AG10803 (cell line): Measurements from ENCODE around the gene RBFOX1.

ENCODE experiments used
- DNase-seq: peaks from one replicate; pipeline ENCODE4 v3.0.0; 2010; ENCODE audit warnings: low read depth
- H3K4me3 ChIP-seq: 2 replicates; pipeline ENCODE4 v1.5.1; 2011; ENCODE audit warnings: mild to moderate bottlenecking, low read length, control low read depth
- CTCF ChIP-seq: conservative IDR thresholded peaks from 2 replicates; pipeline ENCODE4 v1.5.1; 2011; ENCODE audit warnings: mild to moderate bottlenecking, low read length, control low read depth, inconsistent platforms

Gene RBFOX1

GRCh38 chr16:7450440-7450839 lies 117.8 kb downstream of the RBFOX1 start:
- no peak for DNase-seq
- no peak overlapping the region for H3K4me3 ChIP-seq
- no peak for TF ChIP-seq CTCF

- DNase-seq = no peak
- no peak overlapping the region for H3K4me3 ChIP-seq
- TF ChIP-seq CTCF = no peak
Measured at GRCh38 chr16:7452090-7452489, 119.4 kb downstream of the RBFOX1 start.

- DNase-seq = no peak
- no peak overlapping the region for H3K4me3 ChIP-seq
- no peak for TF ChIP-seq CTCF
Measured at GRCh38 chr16:7456211-7456610, 123.6 kb downstream of the RBFOX1 start.

- H3K4me3 ChIP-seq = no peak overlapping the region
- TF ChIP-seq CTCF = no peak
- DNase-seq = no peak
Measured at GRCh38 chr16:7458144-7458543, 125.5 kb downstream of the RBFOX1 start.

GRCh38 chr16:7470344-7470743 lies 137.7 kb downstream of the RBFOX1 start:
- DNase-seq = no peak
- no peak overlapping the region for H3K4me3 ChIP-seq
- no peak for TF ChIP-seq CTCF

- no peak for TF ChIP-seq CTCF
- DNase-seq = no peak
- no peak overlapping the region for H3K4me3 ChIP-seq
Measured at GRCh38 chr16:7471268-7471667, 138.6 kb downstream of the RBFOX1 start.

- no peak overlapping the region for H3K4me3 ChIP-seq
- DNase-seq = no peak
- no peak for TF ChIP-seq CTCF
Measured at GRCh38 chr16:7482032-7482431, 149.4 kb downstream of the RBFOX1 start.
